Measurements from ENCODE around the gene LRP2. TPM values are rescaled to one million over a fixed set of nuclear protein-coding genes. Genes with fewer than 3 reads are reported as not detected.

LRP2 gene
- total and polyA plus RNA-seq, 5 donors: 0.16 to 0.66 (median 0.33) TPM

DNA sequence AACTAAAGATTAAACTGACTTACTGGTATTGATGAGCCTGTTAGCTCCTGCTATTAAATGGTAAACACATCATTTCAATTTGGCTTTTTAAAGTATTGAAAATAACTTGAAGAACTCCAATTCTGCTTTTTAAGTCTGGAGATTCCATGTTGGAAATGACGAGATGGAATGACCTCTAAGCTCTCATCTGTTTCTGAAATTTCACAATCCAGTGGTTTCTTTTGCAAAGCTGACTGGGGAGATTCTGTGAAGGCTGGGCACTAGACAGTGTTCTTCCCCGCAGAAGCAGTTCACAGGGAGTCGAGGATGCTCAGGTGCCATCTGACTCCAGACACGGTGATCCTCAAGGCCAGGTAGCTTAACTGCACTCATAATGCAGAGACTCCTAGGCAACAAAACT is 248.3 kb downstream of the LRP2 start:
- no peak for DNase-seq
- H3K9me3 ChIP-seq (ENCODE audit: control insufficient read depth, low read length): no peaks in the 10 kb centered on the region
- no peaks in the 10 kb centered on the region for H3K27me3 ChIP-seq (ENCODE audit: control insufficient read depth, insufficient read depth)
- no peak for ATAC-seq
- H3K27ac ChIP-seq (ENCODE audit: low read length): no peak overlapping the region
- intact Hi-C loops (cut with DNase I): no loop called here
- 87% methylated on average over 4 of the region's 4 CpGs for WGBS
- H3K4me1 ChIP-seq (ENCODE audit: control insufficient read depth, insufficient read depth, low read length): peaks cover 10% of the 10 kb centered on the region
- no peak overlapping the region for H3K4me3 ChIP-seq (ENCODE audit: low read length)

DNA sequence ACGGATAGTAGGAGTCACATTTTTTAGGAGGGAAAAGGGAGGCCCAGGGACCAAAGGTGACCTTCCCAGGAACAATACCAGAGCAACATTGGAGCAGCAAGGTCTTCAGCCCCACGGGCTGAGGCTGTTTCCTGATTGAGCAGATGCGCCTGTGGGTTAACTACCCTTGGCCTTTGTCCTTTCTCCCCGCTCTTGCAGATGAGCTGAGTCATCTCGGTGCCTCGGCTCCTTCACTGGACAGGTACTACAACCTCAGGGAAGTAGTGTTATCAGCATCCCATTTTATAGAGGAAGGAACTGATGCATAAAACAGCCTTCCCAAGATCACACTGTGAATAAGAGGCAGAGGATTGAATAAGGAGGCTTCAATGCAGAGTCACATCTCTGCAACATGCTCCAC is 249.5 kb downstream of the LRP2 start:
- DNase-seq: no peak
- Histone ChIP-seq H3K4me1 (ENCODE audit: control insufficient read depth, insufficient read depth, low read length) (peaks cover 4% of the 10 kb centered on the region), H3K27me3 (ENCODE audit: control insufficient read depth, insufficient read depth) (no peaks in the 10 kb centered on the region), H3K9me3 (ENCODE audit: control insufficient read depth, low read length) (no peaks in the 10 kb centered on the region), H3K27ac (ENCODE audit: low read length) (no peak overlapping the region), H3K4me3 (ENCODE audit: low read length) (no peak overlapping the region)
- WGBS: 86% methylated on average over 6 of the region's 6 CpGs
- intact Hi-C loops (cut with DNase I): no loop called here
- no peak for ATAC-seq

DNA sequence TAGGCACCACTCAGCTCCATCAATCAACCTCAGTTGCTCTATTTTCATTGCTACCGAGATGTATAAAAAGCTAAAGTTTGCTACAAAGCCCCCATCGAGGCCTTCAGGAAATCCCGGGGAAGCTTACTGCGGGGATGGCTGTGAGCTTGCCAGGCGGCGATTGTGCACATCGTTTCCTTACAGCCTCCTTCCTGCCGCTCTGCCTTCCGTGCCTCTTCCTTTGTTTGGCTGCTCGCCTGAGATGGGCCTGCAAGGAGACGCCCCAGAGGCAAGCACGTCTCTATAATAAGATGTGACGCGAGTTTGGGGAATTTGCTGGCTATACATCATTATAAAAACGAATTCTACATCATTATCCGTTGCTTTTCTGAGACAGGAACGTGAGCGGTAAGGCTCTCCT is 251.4 kb downstream of the LRP2 start:
- DNase-seq: peak in 1 of 3 donors; percentile 37
- H3K4me1 ChIP-seq (ENCODE audit: control insufficient read depth, insufficient read depth, low read length): peaks cover under 1% of the 10 kb centered on the region
- ATAC-seq: no peak
- H3K27ac ChIP-seq (ENCODE audit: low read length): no peak overlapping the region
- H3K9me3 ChIP-seq (ENCODE audit: control insufficient read depth, low read length): no peaks in the 10 kb centered on the region
- WGBS: 51% methylated on average over 18 of the region's 18 CpGs
- H3K4me3 ChIP-seq (ENCODE audit: low read length): no peak overlapping the region
- intact Hi-C loops (cut with DNase I): no loop called here
- H3K27me3 ChIP-seq (ENCODE audit: control insufficient read depth, insufficient read depth): no peaks in the 10 kb centered on the region

DNA sequence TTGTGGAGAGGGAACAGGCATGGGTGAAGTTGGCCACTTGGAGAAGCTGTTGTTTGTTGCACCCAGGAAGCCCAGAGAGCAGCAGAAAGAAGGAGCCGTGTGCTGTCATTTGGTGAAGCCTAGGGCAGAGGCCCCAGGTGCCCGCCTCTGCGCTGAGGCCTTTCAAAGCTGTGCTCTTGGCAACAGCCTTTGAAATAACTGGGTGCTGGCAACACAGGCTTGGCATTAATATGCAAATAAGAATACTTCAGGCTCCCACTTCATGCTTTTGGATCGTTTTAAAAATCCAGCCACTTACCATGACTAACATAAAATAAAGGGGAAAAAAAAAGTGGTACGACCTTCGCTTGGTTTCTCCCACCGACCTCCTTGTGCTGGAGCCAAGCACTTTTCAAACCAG is 251.9 kb downstream of the LRP2 start:
- H3K4me3 ChIP-seq (ENCODE audit: low read length): no peak overlapping the region
- H3K27ac ChIP-seq (ENCODE audit: low read length): no peak overlapping the region
- intact Hi-C loops (cut with DNase I): no loop called here
- WGBS: 83% methylated on average over 7 of the region's 7 CpGs
- DNase-seq (no peak), ATAC-seq (no peak)
- no peaks in the 10 kb centered on the region for H3K27me3 ChIP-seq (ENCODE audit: control insufficient read depth, insufficient read depth)
- no peaks in the 10 kb centered on the region for H3K9me3 ChIP-seq (ENCODE audit: control insufficient read depth, low read length)
- H3K4me1 ChIP-seq (ENCODE audit: control insufficient read depth, insufficient read depth, low read length): no peaks in the 10 kb centered on the region

DNA sequence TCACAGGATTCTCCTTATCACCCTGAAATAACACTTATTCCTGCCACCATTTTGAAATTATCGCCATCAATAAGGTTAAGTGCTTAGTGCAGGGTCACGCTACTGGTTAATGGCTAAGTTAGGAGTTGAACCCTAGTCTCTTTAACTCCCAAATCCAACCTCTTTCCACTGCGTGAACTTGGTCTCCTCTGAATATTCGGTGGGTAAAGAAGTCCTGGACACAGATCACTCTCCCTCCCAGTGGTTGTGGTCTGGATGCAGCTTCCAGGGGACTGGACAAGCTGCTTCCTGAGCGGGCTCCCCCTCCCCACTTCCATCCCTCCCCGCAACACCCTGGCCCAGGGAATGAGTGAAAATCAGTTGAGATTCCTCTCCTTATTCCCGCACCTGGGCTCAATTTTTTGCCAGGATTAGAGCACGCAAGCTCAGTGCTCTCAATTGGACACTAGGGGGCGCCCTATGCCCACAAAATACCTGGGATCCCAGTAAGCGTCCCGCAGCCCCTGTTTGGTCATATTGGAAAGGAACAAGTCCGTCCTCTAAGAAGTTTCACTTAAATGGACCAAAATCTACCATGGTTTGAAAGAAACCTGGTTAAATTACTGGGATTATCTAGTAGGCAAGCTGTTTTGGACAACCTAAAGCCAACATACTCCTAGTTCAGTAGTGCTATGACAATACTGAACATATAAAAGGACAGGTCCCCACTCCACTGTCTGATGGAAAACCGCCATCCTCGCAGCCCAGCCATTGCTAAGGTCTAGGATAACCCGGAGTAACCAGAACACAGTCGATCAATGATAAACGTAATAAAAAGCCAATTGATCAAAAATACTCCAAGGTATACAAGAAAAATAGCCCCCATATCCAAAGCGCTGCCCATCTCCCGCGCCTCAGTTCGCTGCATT is 252.6 kb downstream of the LRP2 start:
- H3K27ac ChIP-seq (ENCODE audit: low read length): no peak overlapping the region
- intact Hi-C loops (cut with DNase I): loop anchor here in 2 of 4 donors (10.0 kb wide), 1 partner anchor 145 kb away; no protein-coding TSS in a partner anchor
- H3K4me3 ChIP-seq (ENCODE audit: low read length): no peak overlapping the region
- 45% methylated on average over 21 of the region's 21 CpGs for WGBS
- H3K27me3 ChIP-seq (ENCODE audit: control insufficient read depth, insufficient read depth): no peaks in the 10 kb centered on the region
- peak; percentile 74 to 85 (median 80) for DNase-seq
- peak; percentile 83 to 86 for ATAC-seq
- no peaks in the 10 kb centered on the region for H3K4me1 ChIP-seq (ENCODE audit: control insufficient read depth, insufficient read depth, low read length)
- H3K9me3 ChIP-seq (ENCODE audit: control insufficient read depth, low read length): no peaks in the 10 kb centered on the region

DNA sequence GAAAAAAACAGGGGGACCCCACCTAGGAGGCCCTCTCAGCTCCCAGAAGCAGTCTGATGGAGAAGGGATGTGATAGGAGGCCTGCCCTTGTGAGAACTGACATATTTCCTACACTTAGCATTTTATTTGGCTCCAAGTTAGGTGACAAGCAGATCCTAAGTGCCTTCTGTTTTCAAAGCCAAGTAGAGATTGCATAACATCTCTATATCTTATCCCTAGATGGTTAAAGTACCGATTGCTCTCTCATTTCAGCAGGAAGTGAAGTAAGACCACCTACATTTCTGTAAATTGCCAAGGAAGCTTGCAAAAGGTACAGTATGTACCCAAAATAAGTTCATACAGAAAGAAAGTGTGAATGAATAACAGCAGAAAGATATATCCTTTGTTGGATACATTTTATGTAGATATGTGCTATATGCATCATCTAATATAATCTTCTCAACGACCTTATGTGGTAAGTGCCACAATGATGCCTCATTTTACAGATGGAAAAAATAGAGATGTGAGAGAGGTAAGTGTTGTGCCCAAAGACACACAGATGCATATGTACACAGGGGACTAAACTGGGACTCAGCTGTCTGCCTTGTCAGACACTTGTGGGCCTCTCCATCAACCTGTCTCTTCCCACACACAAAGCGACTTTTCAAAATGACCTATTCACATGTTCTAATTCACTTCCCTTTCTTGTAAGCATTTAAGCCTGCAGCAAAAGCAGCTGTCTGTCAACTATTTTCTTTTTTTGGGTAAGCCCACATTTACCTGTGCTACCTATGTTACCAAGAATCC is 254.0 kb downstream of the LRP2 start:
- H3K27ac ChIP-seq (ENCODE audit: low read length): no peak overlapping the region
- H3K4me1 ChIP-seq (ENCODE audit: control insufficient read depth, insufficient read depth, low read length): no peaks in the 10 kb centered on the region
- no peaks in the 10 kb centered on the region for H3K9me3 ChIP-seq (ENCODE audit: control insufficient read depth, low read length)
- ATAC-seq (no peak), DNase-seq (no peak)
- intact Hi-C loops (cut with DNase I): loop anchor here in 2 of 4 donors (10.0 kb wide), 1 partner anchor 143 kb away; no protein-coding TSS in a partner anchor
- H3K4me3 ChIP-seq (ENCODE audit: low read length): no peak overlapping the region
- no peaks in the 10 kb centered on the region for H3K27me3 ChIP-seq (ENCODE audit: control insufficient read depth, insufficient read depth)
- WGBS: 48% methylated on average over 3 of the region's 3 CpGs

DNA sequence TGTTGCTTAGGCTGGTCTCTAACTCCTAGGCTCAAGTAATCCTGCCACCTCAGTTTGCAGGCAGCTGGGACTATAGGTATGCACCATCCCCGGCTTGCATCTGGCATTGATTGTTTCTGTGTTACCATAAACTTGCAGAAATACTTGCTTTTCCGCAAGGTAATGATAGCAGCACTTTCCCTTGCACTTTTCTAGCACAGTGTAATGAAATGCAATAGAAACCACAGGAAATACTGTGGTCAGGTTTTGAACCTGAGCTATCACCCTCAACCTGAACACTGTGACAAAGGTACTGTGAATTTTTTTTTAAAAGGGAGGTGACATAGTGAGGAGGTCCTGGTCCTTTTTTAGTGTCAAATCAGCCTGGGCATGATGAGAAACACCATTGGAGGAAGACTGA is 254.7 kb downstream of the LRP2 start:
- intact Hi-C loops (cut with DNase I): loop anchor here in 2 of 4 donors (10.0 kb wide), 1 partner anchor 143 kb away; no protein-coding TSS in a partner anchor
- H3K4me3 ChIP-seq (ENCODE audit: low read length): no peak overlapping the region
- no peaks in the 10 kb centered on the region for H3K9me3 ChIP-seq (ENCODE audit: control insufficient read depth, low read length)
- 81% methylated on average over 2 of the region's 2 CpGs for WGBS
- no peaks in the 10 kb centered on the region for H3K4me1 ChIP-seq (ENCODE audit: control insufficient read depth, insufficient read depth, low read length)
- no peak overlapping the region for H3K27ac ChIP-seq (ENCODE audit: low read length)
- no peak for ATAC-seq
- no peak for DNase-seq
- H3K27me3 ChIP-seq (ENCODE audit: control insufficient read depth, insufficient read depth): no peaks in the 10 kb centered on the region

DNA sequence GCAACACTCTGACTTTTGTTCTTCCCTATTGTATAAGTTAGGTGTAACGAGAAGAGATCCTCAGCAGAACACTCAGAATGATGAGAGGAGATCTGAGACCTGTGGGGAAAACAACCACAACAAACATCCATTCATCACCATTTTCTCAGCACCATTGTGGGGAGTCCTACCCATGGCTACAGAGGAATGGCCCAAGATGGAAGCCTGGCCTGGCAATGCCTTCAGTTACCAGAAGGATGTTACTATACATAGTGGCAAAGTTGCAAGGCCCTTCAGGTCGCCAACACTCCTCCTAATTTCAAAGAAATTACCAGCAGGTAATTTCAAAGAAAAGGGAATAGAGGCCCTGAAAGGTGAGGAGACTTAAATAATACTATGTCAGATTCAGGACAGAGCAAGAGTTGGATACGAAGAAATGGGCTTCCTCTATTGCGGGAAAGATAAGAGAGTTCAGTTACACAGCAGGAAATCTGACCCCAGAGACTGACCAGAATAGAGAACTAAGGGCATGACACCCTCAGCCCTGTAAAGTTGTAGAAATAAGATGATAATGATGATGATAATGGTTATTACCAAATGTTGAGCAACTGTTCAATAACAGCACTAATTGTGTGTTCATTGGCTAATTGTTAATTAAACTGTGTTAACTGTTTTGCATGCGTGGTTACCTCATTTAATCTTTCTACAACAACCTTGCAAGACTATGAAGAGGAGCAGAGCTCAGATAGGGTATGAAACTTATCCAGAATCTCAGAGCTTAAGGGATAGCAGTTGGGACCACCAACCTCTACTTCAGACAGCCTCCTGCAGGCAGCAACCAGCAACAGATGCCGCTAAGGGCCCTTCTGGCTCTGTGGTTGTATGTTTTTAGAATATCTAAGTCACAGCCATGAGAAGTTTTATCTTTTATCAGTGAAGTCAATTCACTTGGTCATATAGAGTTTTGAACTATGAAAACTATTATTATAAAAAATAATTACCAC is 255.5 kb downstream of the LRP2 start:
- Histone ChIP-seq H3K27me3 (ENCODE audit: control insufficient read depth, insufficient read depth) (no peaks in the 10 kb centered on the region), H3K4me3 (ENCODE audit: low read length) (no peak overlapping the region), H3K4me1 (ENCODE audit: control insufficient read depth, insufficient read depth, low read length) (no peaks in the 10 kb centered on the region), H3K27ac (ENCODE audit: low read length) (no peak overlapping the region), H3K9me3 (ENCODE audit: control insufficient read depth, low read length) (no peaks in the 10 kb centered on the region)
- ATAC-seq (no peak), DNase-seq (no peak)
- WGBS: 73% methylated on average over 6 of the region's 6 CpGs
- intact Hi-C loops (cut with DNase I): loop anchor here in 2 of 4 donors (10.0 kb wide), 1 partner anchor 142 kb away; no protein-coding TSS in a partner anchor

DNA sequence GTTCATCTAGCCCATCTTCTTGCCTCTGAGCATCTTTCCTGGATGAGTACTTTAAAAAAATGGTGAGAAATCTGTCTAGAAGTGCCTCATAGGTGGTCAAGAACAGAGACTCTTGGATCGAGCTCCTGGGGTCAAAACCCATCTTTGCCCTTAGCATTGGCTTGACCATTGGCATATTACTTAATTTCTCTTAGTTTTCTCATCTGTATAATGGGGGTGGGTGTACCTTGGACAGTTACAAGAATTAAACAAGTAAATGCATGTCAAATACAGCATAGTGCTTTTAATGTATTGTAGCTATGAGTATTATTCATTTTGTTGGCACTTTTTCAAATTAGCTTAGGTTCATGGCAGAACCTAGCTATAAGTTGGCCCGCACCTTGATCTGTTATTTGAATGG is 256.2 kb downstream of the LRP2 start:
- Histone ChIP-seq H3K4me3 (ENCODE audit: low read length) (no peak overlapping the region), H3K9me3 (ENCODE audit: control insufficient read depth, low read length) (no peaks in the 10 kb centered on the region), H3K27me3 (ENCODE audit: control insufficient read depth, insufficient read depth) (no peaks in the 10 kb centered on the region), H3K4me1 (ENCODE audit: control insufficient read depth, insufficient read depth, low read length) (no peaks in the 10 kb centered on the region), H3K27ac (ENCODE audit: low read length) (no peak overlapping the region)
- intact Hi-C loops (cut with DNase I): loop anchor here in 2 of 4 donors (10.0 kb wide), 1 partner anchor 141 kb away; no protein-coding TSS in a partner anchor
- DNase-seq: no peak
- no peak for ATAC-seq
- 90% methylated on average over 2 of the region's 2 CpGs for WGBS

DNA sequence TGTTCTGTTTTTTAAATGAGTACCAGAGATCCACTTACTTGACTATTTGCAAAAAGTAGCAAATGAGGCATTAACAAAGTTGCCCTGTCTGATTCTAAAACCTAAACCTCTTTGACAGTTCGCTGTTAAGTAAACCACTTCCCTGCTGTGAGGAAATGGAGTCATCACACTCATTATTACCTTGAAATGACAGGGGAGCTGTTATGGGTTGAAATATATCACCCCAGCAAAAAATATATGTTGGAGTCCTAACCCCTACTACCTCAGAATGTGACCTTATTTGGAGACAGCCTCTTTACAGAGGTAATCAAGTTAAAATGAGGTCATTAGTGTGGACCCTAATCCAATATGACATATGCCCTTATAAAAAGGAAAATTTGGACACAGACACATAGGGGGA is 256.9 kb downstream of the LRP2 start:
- Histone ChIP-seq H3K27ac (ENCODE audit: low read length) (no peak overlapping the region), H3K4me1 (ENCODE audit: control insufficient read depth, insufficient read depth, low read length) (no peaks in the 10 kb centered on the region), H3K9me3 (ENCODE audit: control insufficient read depth, low read length) (no peaks in the 10 kb centered on the region), H3K4me3 (ENCODE audit: low read length) (no peak overlapping the region), H3K27me3 (ENCODE audit: control insufficient read depth, insufficient read depth) (no peaks in the 10 kb centered on the region)
- DNase-seq: no peak
- no peak for ATAC-seq
- WGBS: 73% methylated on average over 1 of the region's 1 CpG
- intact Hi-C loops (cut with DNase I): loop anchor here in 2 of 4 donors (10.0 kb wide), 1 partner anchor 141 kb away; no protein-coding TSS in a partner anchor
